Activated CD8-positive, alpha-beta T cell treated with anti-CD3 and anti-CD28 coated beads for 36 hours (primary cell): ENCODE results near the gene GGT1. TPM values are rescaled to one million over a fixed set of nuclear protein-coding genes. Genes with fewer than 3 reads are reported as not detected.
"Not testable (repeated sequence)": the region's sequence is repeated elsewhere in the genome, so short reads cannot be mapped to it uniquely, and the experiment has no call there.

Experiments used
- ATAC-seq: fragments of 200-7000 bp; cut with Tn5 transposase; one replicate; pipeline ENCODE4 v1.10.0; 2021; ENCODE audit warnings: mild to moderate bottlenecking, moderate library complexity
- CTCF ChIA-PET: fragments of 350-600 bp; sonication (Branson Sonifier 250); formaldehyde crosslinking; loops from one replicate; lab custom pipeline; 2021; ENCODE audit warnings: antibody characterized with exemption; lab: Charles Lee
- POLR2A ChIA-PET: fragments of 350-600 bp; sonication (Branson Sonifier 250); formaldehyde crosslinking; loops from one replicate; lab custom pipeline; 2021; ENCODE audit warnings: antibody characterized with exemption; lab: Charles Lee
- DNase-seq: peaks from one replicate; pipeline ENCODE4 v3.0.0-alpha.2; 2020
- H3K27ac Mint-ChIP-seq: one replicate; pipeline ENCODE4 v1.8.0; 2021; ENCODE audit warnings: mild to moderate bottlenecking, mixed read lengths
- H3K27me3 Mint-ChIP-seq: one replicate; pipeline ENCODE4 v1.8.0; 2021; ENCODE audit warnings: mixed read lengths
- H3K36me3 Mint-ChIP-seq: one replicate; pipeline ENCODE4 v1.8.0; 2021; ENCODE audit warnings: low read depth, mixed read lengths
- H3K4me1 Mint-ChIP-seq: one replicate; pipeline ENCODE4 v1.8.0; 2021; ENCODE audit warnings: low read depth, mixed read lengths
- H3K4me3 Mint-ChIP-seq: one replicate; pipeline ENCODE4 v1.8.0; 2021; ENCODE audit warnings: mild to moderate bottlenecking, moderate library complexity, mixed read lengths
- H3K9me3 Mint-ChIP-seq: one replicate; pipeline ENCODE4 v1.8.0; 2021; ENCODE audit warnings: mixed read lengths
- CTCF ChIP-seq: fragments of 200-600 bp; IDR thresholded peaks from one replicate; pipeline ENCODE4 v1.8.0; 2022; ENCODE audit warnings: antibody characterized with exemption, mild to moderate bottlenecking
- intact Hi-C: fragments of 100-400 bp; cut with micrococcal nuclease; formaldehyde crosslinking; loops from one replicate; pipeline ENCODE4 v1.10.0; 2022
- total RNA-seq, 2 experiments: library from RNA; stranded (reverse); gene quantifications; one replicate each; pipeline ENCODE4 v1.2.3, GENCODE V29; 2021

Gene GGT1
- total RNA-seq, 2 experiments from 2014 or later, result 15.6 to 17.8 TPM

GRCh38 chr22:24622596-24622995 lies 19.6 kb downstream of the GGT1 start:
- H3K4me1 Mint-ChIP-seq, ATAC-seq, CTCF ChIA-PET, H3K4me3 Mint-ChIP-seq, H3K36me3 Mint-ChIP-seq, POLR2A ChIA-PET, H3K9me3 Mint-ChIP-seq, H3K27me3 Mint-ChIP-seq, intact Hi-C loops: not testable (repeated sequence)
- peak; percentile 38 for DNase-seq
- H3K27ac Mint-ChIP-seq, result peak overlapping the region; percentile 49

GRCh38 chr22:24627911-24628310 lies 24.9 kb downstream of the GGT1 start:
- ATAC-seq, POLR2A ChIA-PET, H3K27me3 Mint-ChIP-seq, intact Hi-C loops, H3K9me3 Mint-ChIP-seq, H3K27ac Mint-ChIP-seq, CTCF ChIA-PET, DNase-seq, H3K4me3 Mint-ChIP-seq, H3K4me1 Mint-ChIP-seq, H3K36me3 Mint-ChIP-seq: not testable (repeated sequence)

GRCh38 chr22:24629069-24629468 lies 26.1 kb downstream of the GGT1 start:
- H3K27me3 Mint-ChIP-seq, H3K9me3 Mint-ChIP-seq, H3K4me3 Mint-ChIP-seq, ATAC-seq, H3K27ac Mint-ChIP-seq, POLR2A ChIA-PET, H3K36me3 Mint-ChIP-seq, intact Hi-C loops, H3K4me1 Mint-ChIP-seq: not testable (repeated sequence)
- peak; percentile 45 for TF ChIP-seq CTCF
- DNase-seq, result peak; percentile 27
- CTCF ChIA-PET, result interaction anchor here (1.0 kb wide), 1 partner anchor 127 kb away, joined by 3 read pairs; no protein-coding TSS in a partner anchor

- H3K27me3 Mint-ChIP-seq, H3K4me3 Mint-ChIP-seq, POLR2A ChIA-PET, H3K27ac Mint-ChIP-seq, ATAC-seq, intact Hi-C loops, H3K9me3 Mint-ChIP-seq, CTCF ChIA-PET, DNase-seq, H3K36me3 Mint-ChIP-seq: not testable (repeated sequence)
- peaks cover 16% of the 10 kb centered on the region for H3K4me1 Mint-ChIP-seq
These were observed 27.9 kb downstream of the GGT1 start for GRCh38 chr22:24630812-24631427.

- CTCF ChIA-PET, H3K36me3 Mint-ChIP-seq, H3K27me3 Mint-ChIP-seq: not testable (repeated sequence)
These were observed 28.6 kb downstream of the GGT1 start for GRCh38 chr22:24631430-24632122.

GRCh38 chr22:24632642-24633041 lies 29.6 kb downstream of the GGT1 start:
- H3K27ac Mint-ChIP-seq, H3K9me3 Mint-ChIP-seq, CTCF ChIA-PET, ATAC-seq, DNase-seq, POLR2A ChIA-PET, intact Hi-C loops, H3K36me3 Mint-ChIP-seq, H3K27me3 Mint-ChIP-seq, H3K4me3 Mint-ChIP-seq: not testable (repeated sequence)
- peaks cover 18% of the 10 kb centered on the region for H3K4me1 Mint-ChIP-seq

More at GRCh38 chr22:24631430-24632122, 28.6 kb downstream of the GGT1 start:
- peaks cover 18% of the 10 kb centered on the region for H3K4me1 Mint-ChIP-seq
- ATAC-seq, H3K9me3 Mint-ChIP-seq, H3K27ac Mint-ChIP-seq, POLR2A ChIA-PET, DNase-seq, intact Hi-C loops, H3K4me3 Mint-ChIP-seq: not testable (repeated sequence)

GRCh38 chr22:24633231-24634023 lies 30.4 kb downstream of the GGT1 start:
- H3K4me1 Mint-ChIP-seq, result peaks cover 18% of the 10 kb centered on the region
- DNase-seq, ATAC-seq, H3K36me3 Mint-ChIP-seq, CTCF ChIA-PET, H3K4me3 Mint-ChIP-seq, intact Hi-C loops, POLR2A ChIA-PET, H3K27me3 Mint-ChIP-seq, H3K27ac Mint-ChIP-seq, H3K9me3 Mint-ChIP-seq: not testable (repeated sequence)

- POLR2A ChIA-PET, H3K27ac Mint-ChIP-seq, intact Hi-C loops, H3K36me3 Mint-ChIP-seq, H3K9me3 Mint-ChIP-seq, H3K27me3 Mint-ChIP-seq, ATAC-seq, H3K4me3 Mint-ChIP-seq: not testable (repeated sequence)
- H3K4me1 Mint-ChIP-seq, result peaks cover 18% of the 10 kb centered on the region
- CTCF ChIA-PET, result interaction anchor here (1.6 kb wide), 1 partner anchor 125 kb away, joined by 6 read pairs; no protein-coding TSS in a partner anchor
- peak; percentile 28 for DNase-seq
These were observed 31.9 kb downstream of the GGT1 start for GRCh38 chr22:24634776-24635389.

- ATAC-seq, H3K27ac Mint-ChIP-seq, intact Hi-C loops, H3K9me3 Mint-ChIP-seq, H3K4me3 Mint-ChIP-seq, H3K36me3 Mint-ChIP-seq, H3K27me3 Mint-ChIP-seq, POLR2A ChIA-PET, DNase-seq: not testable (repeated sequence)
- H3K4me1 Mint-ChIP-seq, result peaks cover 18% of the 10 kb centered on the region
- CTCF ChIA-PET, result interaction anchor here (1.6 kb wide), 1 partner anchor 123 kb away, joined by 6 read pairs; no protein-coding TSS in a partner anchor
These were observed 33.5 kb downstream of the GGT1 start for GRCh38 chr22:24636513-24636912.

GRCh38 chr22:24642307-24642706 lies 39.3 kb downstream of the GGT1 start:
- CTCF ChIA-PET, H3K4me1 Mint-ChIP-seq, H3K36me3 Mint-ChIP-seq, H3K9me3 Mint-ChIP-seq, intact Hi-C loops, H3K27ac Mint-ChIP-seq, POLR2A ChIA-PET, H3K27me3 Mint-ChIP-seq, H3K4me3 Mint-ChIP-seq, ATAC-seq, DNase-seq: not testable (repeated sequence)
